ELR (cell line): Measurements from ENCODE around the gene TCHP.
"Not testable (repeated sequence)": the region's sequence is repeated elsewhere in the genome, so short reads cannot be mapped to it uniquely, and the experiment has no call there.

Source experiments
- DNase-seq: peaks from one replicate; pipeline ENCODE4 v3.0.0-alpha.2; 2015; ENCODE audit warnings: low read depth

TCHP gene

DNA sequence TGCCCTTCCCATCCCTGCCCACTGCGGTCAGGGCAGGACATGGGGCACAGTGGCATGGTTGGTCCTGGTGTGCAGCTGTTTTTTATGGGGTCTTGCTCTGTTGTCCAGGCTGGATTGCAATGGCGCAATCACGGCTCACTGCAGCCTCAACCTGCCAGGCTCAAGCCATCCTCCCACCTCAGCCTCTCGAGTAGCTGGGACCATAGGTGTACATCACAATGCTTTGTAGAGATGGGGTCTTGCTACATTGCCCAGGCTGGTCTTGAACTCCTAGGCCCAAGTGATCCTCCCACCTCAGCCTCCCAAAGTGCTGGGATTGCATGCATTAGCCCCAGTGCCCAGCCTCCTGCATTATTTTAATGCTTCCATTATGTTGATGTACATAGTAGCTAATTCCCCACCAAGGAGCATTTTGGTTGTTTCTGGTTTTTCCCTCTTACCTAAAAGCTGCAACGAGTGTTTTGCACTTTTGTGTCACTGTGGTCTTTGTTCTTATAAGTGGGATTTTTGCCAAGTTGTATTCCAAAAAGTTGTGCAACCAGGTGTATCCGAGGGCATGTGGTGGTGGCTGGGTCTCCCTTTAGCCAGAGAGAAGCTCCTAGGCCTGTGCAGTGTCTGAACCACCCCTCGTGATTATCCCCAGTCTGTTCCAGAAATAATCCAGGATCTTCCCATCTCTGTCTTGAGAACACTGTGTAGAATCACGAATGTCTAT is 10.3 kb downstream of the TCHP start:
- no peak for DNase-seq

DNA sequence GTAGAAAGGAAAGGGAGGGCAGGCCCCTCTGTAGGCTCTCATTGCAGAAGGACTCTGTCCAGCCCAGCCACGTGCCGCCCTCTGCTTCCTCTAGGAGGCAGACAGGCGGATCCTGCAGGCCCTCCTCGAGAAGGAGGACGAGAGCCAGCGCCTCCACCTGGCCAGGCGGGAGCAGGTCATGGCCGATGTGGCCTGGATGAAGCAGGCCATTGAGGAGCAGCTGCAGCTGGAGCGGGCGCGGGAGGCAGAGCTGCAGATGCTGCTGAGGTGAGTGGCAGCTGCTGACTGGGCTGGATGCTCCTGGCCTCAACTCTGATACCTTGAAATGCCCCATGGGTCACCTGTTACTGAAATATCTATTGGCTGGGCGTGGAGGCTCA is 10.9 kb downstream of the TCHP start:
- DNase-seq, result peak; percentile 70

- DNase-seq, result no peak
These were observed 12.8 kb downstream of the TCHP start for GRCh38 chr12:109912855-109913321.

- DNase-seq, result no peak
These were observed 14.4 kb downstream of the TCHP start for GRCh38 chr12:109914461-109914860.

GRCh38 chr12:109915171-109916040 is 15.3 kb downstream of the TCHP start:
- no peak for DNase-seq

- DNase-seq, result no peak
These were observed 16.0 kb downstream of the TCHP start for GRCh38 chr12:109916045-109916444.

DNA sequence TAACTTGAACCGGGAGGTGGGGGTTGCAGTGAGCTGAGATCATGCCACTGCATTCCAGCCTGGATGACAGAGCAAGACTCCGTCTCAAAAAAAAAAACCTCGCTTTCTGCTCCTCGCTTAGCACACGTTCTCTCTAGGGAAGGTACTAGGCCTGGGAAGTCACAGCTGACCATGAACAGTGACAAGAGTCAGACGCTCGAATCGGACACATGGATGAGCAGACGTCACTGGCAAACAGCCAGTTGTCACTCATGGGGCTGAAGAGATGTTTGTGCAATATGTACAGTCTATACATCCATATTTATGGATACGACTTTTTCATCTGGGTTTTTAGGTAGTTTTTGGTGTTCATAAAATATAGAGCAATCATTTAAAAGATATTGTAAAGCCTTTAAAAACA is 19.4 kb downstream of the TCHP start:
- DNase-seq, result no peak

- no peak for DNase-seq
These were observed 20.2 kb downstream of the TCHP start for GRCh38 chr12:109920261-109920780.

DNA sequence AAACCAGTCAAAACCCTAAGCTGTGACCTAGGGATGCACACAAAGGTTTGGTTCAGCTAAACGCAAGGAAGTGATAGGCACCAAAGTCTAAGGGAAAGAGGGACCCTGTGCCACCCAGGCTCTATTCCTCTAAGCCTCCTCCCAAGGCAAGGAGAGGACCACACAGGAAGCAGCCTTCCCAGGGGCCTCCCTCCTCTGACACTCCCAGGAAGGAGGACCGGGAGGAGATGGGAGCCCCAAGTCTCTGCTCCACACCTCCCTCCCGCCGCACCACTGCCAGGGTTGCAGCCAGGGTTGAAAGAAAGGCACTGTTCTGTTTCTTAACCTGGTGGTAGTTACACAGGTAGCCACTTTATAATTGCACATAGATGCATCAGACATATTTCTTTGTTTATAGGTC is 21.9 kb downstream of the TCHP start:
- no peak for DNase-seq

- no peak for DNase-seq
These were observed 23.0 kb downstream of the TCHP start for GRCh38 chr12:109923038-109923437.

DNA sequence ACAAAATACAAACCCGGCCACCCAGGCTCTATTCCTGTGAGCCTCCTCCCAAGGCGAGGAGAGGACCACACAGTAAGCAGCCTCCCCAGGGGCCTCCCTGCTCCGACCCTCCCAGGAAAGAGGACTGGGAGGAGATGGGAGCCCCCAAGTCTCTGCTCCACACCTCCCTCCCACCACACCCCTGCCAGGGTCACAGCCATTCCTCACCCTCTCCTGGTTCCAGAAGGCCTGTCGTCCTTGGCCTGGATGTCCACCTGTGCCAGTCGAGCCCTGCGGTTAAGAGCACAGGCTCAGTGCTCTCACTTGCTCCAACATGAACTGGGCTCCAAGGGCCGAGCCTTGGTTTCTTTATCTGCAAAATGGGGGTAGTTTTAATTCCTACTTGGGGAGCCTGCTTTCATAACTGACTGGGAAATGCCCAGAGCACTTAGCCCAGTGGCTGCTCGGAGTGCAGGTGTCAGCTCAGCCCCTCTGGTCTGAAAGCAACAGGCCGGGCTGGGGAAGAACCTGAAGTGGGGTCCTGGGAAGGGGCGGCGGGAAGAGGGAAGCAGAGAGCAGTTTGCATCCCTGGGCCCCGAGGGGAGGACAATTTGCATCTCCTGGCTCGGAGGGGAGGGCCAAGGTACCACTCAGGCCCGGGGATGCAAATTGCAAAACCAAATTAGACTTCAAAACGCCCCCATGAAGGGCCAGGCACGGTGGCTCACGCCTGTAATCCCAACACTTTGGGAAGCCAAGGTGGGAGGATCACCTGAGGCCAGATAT is 23.6 kb downstream of the TCHP start:
- DNase-seq, result no peak

DNA sequence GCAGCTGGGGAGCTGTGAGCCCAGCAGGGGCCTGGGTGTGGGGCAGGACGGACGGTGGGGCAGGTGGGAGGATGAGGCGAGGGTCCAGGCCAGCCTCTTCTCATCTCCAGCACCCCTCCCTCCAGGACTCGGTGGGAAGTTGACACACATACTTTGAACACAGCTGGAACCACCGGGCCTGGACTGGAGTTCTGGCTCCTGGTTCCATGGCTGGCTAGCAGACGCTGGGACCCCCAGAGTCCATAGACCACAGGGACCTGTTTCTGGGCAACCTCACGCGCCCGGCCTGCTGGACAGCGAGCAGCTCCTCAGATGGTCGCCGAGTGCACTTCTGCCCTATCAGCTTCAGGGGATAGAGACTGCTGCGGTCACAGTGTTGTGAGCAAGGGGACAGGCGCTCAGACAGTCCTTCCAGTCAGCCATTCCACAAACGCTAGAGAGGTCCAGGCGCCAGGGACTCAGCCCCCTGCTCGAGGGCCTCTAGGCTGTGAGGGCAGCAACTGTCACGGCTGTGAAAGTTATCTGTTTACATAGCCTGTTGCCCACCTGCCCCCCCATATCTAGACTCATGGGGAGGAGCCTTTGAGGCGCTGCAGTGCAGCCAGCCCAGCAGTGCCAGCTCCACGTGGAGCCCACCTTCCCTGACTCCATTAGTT is 25.2 kb downstream of the TCHP start:
- no peak for DNase-seq

DNA sequence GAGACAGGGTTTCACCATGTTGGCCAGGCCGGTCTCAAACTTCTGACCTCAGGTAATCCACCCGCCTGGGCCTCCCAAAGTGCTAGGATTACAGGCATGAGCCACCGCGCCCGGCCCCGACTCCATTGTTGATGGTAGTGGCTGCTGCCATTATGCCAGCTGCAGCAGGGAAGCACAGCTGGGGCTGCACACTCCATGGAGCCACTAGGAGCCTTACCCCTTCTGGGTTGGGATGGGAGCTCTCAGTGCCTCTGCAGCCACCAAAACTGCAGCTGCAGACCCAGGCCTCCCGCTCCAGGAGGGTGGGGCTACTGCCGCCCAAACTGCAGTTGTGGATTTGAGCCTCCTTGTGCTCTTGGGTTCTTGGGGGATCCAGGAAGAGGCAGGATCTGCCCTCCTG is 25.9 kb downstream of the TCHP start:
- DNase-seq, result no peak

- no peak for DNase-seq
These were observed 26.6 kb downstream of the TCHP start for GRCh38 chr12:109926488-109927210.

DNA sequence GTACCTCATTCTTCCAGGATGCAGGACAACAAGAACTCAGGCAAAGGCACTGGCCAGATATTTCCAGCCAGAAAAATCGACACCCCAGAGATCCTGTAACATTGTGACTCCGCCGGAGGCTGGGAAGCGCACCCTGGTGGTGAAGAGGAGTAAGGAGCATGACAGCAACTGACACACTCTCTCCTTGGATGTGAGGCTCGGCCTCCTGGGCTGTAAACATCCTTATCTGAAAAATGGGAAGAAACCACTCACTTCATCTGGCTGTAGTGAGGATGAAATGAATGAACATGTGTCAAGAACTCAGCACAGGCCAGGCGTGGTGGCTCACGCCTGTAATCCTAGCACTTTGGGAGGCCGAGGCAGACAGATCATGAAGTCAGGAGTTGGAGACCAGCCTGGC is 27.5 kb downstream of the TCHP start:
- DNase-seq, result peak; percentile 74

- DNase-seq, result no peak
These were observed 28.1 kb downstream of the TCHP start for GRCh38 chr12:109928058-109928656.

DNA sequence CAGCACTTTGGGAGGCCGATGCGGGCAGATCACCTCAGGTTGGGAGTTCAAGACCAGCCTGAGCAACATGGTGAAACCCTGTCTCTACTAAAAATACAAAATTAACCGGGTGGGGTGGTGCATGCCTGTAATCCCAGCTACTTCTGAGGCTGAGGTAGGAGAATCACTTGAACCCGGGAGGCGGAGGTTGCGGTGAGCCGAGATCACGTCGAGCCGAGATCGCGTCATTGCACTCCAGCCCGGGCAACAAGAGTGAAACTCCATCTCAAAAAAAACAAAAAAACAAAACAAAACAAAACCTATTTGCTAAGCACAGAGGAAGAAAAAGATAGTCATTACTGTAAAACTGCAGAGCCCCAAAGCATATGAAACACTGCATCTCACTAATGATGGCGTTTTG is 29.3 kb downstream of the TCHP start:
- not testable (repeated sequence) for DNase-seq

DNA sequence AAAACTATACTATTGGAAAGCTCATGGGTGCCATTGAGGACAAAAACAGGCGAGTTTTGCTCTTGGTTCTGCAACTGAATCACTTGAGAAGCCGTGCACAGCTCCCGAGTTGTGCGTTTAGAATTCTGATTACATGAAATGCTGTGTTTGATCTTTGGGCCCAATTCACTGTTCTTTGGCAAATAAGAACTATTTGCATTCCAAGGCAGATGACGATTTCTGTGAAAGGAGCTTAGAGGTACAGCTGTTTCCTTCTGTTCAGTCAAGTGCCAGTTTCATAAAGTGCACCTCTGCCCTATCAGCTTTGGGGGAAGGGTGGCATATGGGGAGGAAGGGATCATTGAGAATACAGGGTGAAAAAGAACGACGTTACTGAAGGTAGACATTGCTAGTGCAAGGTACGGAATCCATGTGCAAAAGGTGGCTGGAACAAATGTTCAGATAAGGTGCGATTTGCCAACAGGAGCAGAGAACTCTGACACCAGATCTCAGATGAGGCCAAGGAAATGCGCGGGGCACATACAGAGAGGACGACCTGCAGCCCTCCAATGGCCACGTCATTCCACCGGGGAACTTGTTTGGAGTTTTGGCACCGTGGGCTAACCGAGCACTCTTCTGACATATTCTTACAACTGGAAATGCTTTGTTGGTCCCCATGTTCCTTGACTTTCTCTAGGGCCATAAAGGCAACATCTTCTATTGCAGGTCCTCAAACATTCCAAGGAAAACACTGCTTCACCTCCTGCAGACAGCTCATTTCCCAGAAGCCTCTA is 30.1 kb downstream of the TCHP start:
- DNase-seq, result no peak

DNA sequence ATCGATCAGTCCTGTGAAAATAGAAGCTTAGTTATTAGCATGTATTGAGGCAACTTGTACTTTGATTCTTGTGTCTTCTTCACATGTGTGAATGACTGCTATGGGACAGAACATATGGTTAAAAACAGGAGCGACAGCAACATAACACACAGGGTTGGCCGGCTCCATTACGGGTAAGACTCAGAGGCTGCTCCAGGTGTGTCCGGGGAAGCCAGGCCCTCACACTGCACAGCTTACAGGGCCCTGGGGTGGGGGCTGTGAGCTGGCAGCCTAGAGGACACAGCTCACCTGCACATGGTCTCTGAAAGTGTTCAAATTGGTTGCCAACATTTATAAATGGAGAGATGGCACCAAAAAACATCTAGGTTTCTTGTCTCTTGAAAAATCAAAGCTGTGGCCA is 31.1 kb downstream of the TCHP start:
- no peak for DNase-seq
